PC-3 (cell line): ENCODE results near the gene PFDN4. TPM values are rescaled to one million over a fixed set of nuclear protein-coding genes. Genes with fewer than 3 reads are reported as not detected.

Source experiments
- ATAC-seq: fragments of 200-7000 bp; cut with Tn5 transposase; 2 replicates; pipeline ENCODE4 v1.9.1; 2020; ENCODE audit warnings: mild to moderate bottlenecking, moderate library complexity
- BruUV-seq: library from RNA; stranded (reverse); fragments of 400-500 nt; replicated peaks from 2 replicates; lab custom pipeline; 2021; lab: Mats Ljungman, UMichigan
- CTCF ChIA-PET: fragments of 300-600 bp; sonication (Branson Sonifier 250); formaldehyde crosslinking; loops from one replicate; lab custom pipeline; 2022; ENCODE audit warnings: antibody characterized with exemption; lab: Charles Lee
- POLR2A ChIA-PET: fragments of 300-600 bp; sonication (Branson Sonifier 250); formaldehyde crosslinking; loops from one replicate; lab custom pipeline; 2022; ENCODE audit warnings: antibody characterized with exemption; ENCODE audit not compliant: unreplicated experiment; lab: Charles Lee
- DNase-seq: peaks from one replicate; pipeline ENCODE4 v3.0.0-alpha.2; 2015
- H2AFZ ChIP-seq: fragments of 300-600 bp; sonication (generic); 2 replicates; pipeline ENCODE4 v1.6.0; 2016; ENCODE audit warnings: antibody characterized with exemption, low read length
- H3F3A ChIP-seq: fragments of 300-600 bp; sonication (generic); one replicate; pipeline ENCODE4 v1.6.0; 2017; ENCODE audit warnings: antibody characterized with exemption, low read length, control low read depth, mild to moderate bottlenecking; ENCODE audit not compliant: unreplicated experiment
- H3K27ac ChIP-seq: fragments of 300-600 bp; sonication (generic); 2 replicates; pipeline ENCODE4 v1.5.1; 2016; ENCODE audit warnings: mild to moderate bottlenecking, low read length
- H3K27me3 ChIP-seq: fragments of 300-600 bp; sonication (generic); 2 replicates; pipeline ENCODE4 v1.6.1; 2016; ENCODE audit warnings: low read length, mixed read lengths
- H3K36me3 ChIP-seq: fragments of 300-600 bp; sonication (generic); 2 replicates; pipeline ENCODE4 v1.6.1; 2016; ENCODE audit warnings: low read depth, mixed run types, low read length, mixed read lengths
- H3K4me1 ChIP-seq: fragments of 300-600 bp; sonication (generic); 2 replicates; pipeline ENCODE4 v1.5.1; 2016; ENCODE audit warnings: low read length; ENCODE audit not compliant: insufficient read depth
- H3K4me2 ChIP-seq: fragments of 300-600 bp; sonication (generic); 2 replicates; pipeline ENCODE4 v1.6.0; 2016; ENCODE audit warnings: low read length
- H3K4me3 ChIP-seq: fragments of 300-600 bp; sonication (generic); 2 replicates; pipeline ENCODE4 v1.5.1; 2016; ENCODE audit warnings: mild to moderate bottlenecking, low read length, mixed read lengths
- H3K79me2 ChIP-seq: fragments of 300-600 bp; sonication (generic); 2 replicates; pipeline ENCODE4 v1.6.1; 2017; ENCODE audit warnings: low read length, mixed read lengths
- H3K9ac ChIP-seq: fragments of 300-600 bp; sonication (generic); 2 replicates; pipeline ENCODE4 v1.6.0; 2016; ENCODE audit warnings: mild to moderate bottlenecking, low read length
- H3K9me2 ChIP-seq: fragments of 300-600 bp; sonication (generic); replicated peaks from 2 replicates; pipeline ENCODE4 v1.6.1; 2016; ENCODE audit warnings: mixed run types, low read length, mixed read lengths
- H3K9me3 ChIP-seq: fragments of 300-600 bp; sonication (generic); 2 replicates; pipeline ENCODE4 v1.6.1; 2016; ENCODE audit warnings: low read length, mixed read lengths
- H4K20me1 ChIP-seq: fragments of 300-600 bp; sonication (generic); 2 replicates; pipeline ENCODE4 v1.6.1; 2016; ENCODE audit warnings: low read length, mixed read lengths
- CTCF ChIP-seq: fragments of 300-600 bp; sonication (generic); conservative IDR thresholded peaks from 2 replicates; pipeline ENCODE4 v1.5.1; 2017; ENCODE audit warnings: antibody characterized with exemption, low read depth, mild to moderate bottlenecking, low read length
- EZH2 ChIP-seq: fragments of 300-600 bp; sonication (generic); IDR thresholded peaks from one replicate; pipeline ENCODE4 v1.6.1; 2017; ENCODE audit warnings: antibody characterized with exemption, mild to moderate bottlenecking, low read length; ENCODE audit not compliant: unreplicated experiment
- EZH2phosphoT487 ChIP-seq: fragments of 300-600 bp; sonication (generic); IDR thresholded peaks from 2 replicates; pipeline ENCODE4 v1.6.1; 2018; ENCODE audit warnings: mild to moderate bottlenecking, antibody characterized with exemption, low read length, borderline replicate concordance
- intact Hi-C: fragments of 100-400 bp; cut with micrococcal nuclease; formaldehyde crosslinking; loops from 2 replicates; pipeline ENCODE4 v1.9.0; 2023
- total RNA-seq: library from RNA; depleted of rRNA; stranded (reverse); fragments of >200 nt; gene quantifications from 2 replicates; pipeline ENCODE4 v1.2.3, GENCODE V29; 2014

Gene PFDN4
- total RNA-seq, 1 experiment from 2014 or later = 122 TPM

GRCh38 chr20:54173653-54174456 is 34.0 kb upstream of the PFDN4 start, which contains the start of gene CYP24A1:
TSS of gene CYP24A1 (minus strand) at chr20:54173986. CDS start at chr20:54173579, 407 bp downstream.
- H3K9ac ChIP-seq = no peak within 1 kb of the TSS
- H3K36me3 ChIP-seq = no peaks in the 10 kb centered on the region
- peak within 1 kb of the TSS; percentile 52 for H3K4me3 ChIP-seq
- TF ChIP-seq EZH2 = no peak
- no peak for TF ChIP-seq CTCF
- TF ChIP-seq EZH2phosphoT487 = no peak
- H2AFZ ChIP-seq = peak within 1 kb of the TSS; percentile 77
- peak within 1 kb of the TSS; percentile 87 for H3K4me2 ChIP-seq
- no peaks in the 10 kb centered on the region for H3F3A ChIP-seq
- H4K20me1 ChIP-seq = no peaks in the 10 kb centered on the region
- peak; percentile 39 for DNase-seq
- ChIA-PET POLR2A (no interaction called here), CTCF (no interaction called here)
- no TSS peak for BruUV-seq
- intact Hi-C loops = no loop called here
- H3K9me3 ChIP-seq = no peaks in the 10 kb centered on the region
- peaks cover 45% of the 10 kb centered on the region for H3K4me1 ChIP-seq
- H3K9me2 ChIP-seq = no peaks in the 10 kb centered on the region
- no peaks in the 10 kb centered on the region for H3K79me2 ChIP-seq
- H3K27me3 ChIP-seq = no peaks in the 10 kb centered on the region
- no peak within 1 kb of the TSS for H3K27ac ChIP-seq
- ATAC-seq = no peak

- Histone ChIP-seq H3K79me2 (no peaks in the 10 kb centered on the region), H3K4me1 (peaks cover 38% of the 10 kb centered on the region), H4K20me1 (no peaks in the 10 kb centered on the region), H3K9me3 (no peaks in the 10 kb centered on the region), H3K4me3 (peak overlapping the region; percentile 52), H3K36me3 (no peaks in the 10 kb centered on the region), H3K9ac (no peak overlapping the region), H3K27me3 (no peaks in the 10 kb centered on the region), H3F3A (no peaks in the 10 kb centered on the region), H3K9me2 (no peaks in the 10 kb centered on the region), H3K27ac (no peak overlapping the region), H3K4me2 (peak overlapping the region; percentile 87), H2AFZ (peak overlapping the region; percentile 77)
- CTCF ChIA-PET = no interaction called here
- ATAC-seq (no peak), DNase-seq (peak; percentile 27)
- no TSS peak for BruUV-seq
- intact Hi-C loops = no loop called here
- POLR2A ChIA-PET = interaction anchor here (0.6 kb wide), 1 partner anchor 679 kb away, joined by 7 read pairs; no protein-coding TSS in a partner anchor
- TF ChIP-seq CTCF = no peak
- TF ChIP-seq EZH2phosphoT487 = no peak
- TF ChIP-seq EZH2 = no peak
Measured at GRCh38 chr20:54174457-54175175, 33.3 kb upstream of the PFDN4 start.
